NCI-H345 treated with DMSO at 0.1 percent for 48 hours (cell line): ENCODE data around the gene MTX3.

Experiments
- DNase-seq: peaks from one replicate; lab custom pipeline; 2025; ENCODE audit not compliant: unreplicated experiment; lab: John Stamatoyannopoulos, UW

The MTX3 gene

DNA sequence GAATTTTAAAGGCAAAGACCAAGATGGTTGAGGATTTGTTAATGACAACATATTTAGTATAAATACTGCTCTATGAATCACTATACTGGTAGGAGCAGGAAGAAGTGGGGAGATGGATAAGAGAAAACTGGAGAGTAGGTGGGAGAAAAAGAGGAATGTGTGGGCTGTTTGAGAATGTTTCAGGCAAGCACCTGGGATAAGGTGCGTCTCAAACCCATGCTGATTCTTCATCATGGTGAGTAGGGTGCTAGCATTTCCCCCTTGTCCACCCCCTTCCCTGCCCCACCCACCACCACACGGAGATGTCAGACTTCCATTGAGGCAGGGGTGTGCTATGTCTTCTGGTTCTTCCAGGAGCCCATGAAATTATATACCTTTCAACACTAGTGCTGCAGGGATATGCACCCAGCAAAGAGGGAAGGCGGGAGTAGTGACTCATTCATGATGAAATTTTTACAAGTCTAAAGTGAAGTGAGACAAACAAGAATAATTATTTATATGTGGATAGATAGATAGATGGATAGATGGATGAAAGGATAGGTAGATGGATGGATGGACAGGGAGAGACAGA, 54.3 kb downstream of the MTX3 start:
- DNase-seq, result no peak

DNA sequence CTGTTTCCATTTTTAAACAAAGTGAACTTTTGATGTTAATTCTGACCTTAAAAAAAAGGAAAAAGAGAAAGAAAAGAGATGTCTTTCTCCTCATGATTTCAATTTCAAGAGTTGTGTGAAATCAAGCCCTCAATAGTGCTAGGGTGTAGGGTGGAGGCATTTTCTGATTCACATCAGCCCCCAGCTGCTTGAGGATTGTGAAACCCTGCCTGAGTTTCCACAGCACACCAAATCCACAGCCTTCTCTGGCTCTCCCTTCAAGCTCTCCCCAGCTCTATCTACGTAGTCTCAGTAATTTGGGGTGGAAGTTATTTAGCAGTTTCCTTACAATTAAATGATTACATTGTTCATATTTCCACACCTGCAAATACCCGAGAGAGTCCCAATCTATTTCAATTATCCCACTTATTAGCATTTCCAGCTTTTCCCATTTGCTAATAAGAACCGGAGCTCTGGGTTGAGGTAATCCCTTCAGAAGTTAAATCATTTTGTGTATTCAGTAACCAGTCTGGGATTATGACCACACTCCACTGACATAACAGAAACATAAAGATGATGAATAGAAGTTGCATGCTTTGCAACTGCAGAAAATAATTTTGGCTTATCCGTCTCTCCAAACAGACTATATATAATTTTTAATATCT, 54.9 kb downstream of the MTX3 start:
- no peak for DNase-seq

DNA sequence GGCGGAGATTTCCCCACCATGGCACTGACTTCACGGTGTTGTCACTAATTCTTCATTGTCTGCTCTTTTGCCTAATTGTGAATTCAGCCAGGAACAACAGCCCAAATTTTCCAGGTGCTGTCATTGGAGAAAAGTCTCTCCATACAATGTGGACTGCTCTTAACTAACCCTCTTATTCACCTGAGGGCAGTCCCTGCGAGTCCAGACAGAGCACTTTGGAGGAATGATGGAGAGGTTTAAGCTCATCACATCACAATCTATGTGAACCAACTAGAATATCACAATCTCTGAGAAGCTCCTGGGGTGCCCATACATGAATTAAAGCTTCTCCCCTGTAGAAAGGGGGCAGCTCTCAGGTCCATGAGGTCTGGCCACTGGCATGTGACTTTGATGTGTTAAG, 56.4 kb downstream of the MTX3 start:
- no peak for DNase-seq

DNA sequence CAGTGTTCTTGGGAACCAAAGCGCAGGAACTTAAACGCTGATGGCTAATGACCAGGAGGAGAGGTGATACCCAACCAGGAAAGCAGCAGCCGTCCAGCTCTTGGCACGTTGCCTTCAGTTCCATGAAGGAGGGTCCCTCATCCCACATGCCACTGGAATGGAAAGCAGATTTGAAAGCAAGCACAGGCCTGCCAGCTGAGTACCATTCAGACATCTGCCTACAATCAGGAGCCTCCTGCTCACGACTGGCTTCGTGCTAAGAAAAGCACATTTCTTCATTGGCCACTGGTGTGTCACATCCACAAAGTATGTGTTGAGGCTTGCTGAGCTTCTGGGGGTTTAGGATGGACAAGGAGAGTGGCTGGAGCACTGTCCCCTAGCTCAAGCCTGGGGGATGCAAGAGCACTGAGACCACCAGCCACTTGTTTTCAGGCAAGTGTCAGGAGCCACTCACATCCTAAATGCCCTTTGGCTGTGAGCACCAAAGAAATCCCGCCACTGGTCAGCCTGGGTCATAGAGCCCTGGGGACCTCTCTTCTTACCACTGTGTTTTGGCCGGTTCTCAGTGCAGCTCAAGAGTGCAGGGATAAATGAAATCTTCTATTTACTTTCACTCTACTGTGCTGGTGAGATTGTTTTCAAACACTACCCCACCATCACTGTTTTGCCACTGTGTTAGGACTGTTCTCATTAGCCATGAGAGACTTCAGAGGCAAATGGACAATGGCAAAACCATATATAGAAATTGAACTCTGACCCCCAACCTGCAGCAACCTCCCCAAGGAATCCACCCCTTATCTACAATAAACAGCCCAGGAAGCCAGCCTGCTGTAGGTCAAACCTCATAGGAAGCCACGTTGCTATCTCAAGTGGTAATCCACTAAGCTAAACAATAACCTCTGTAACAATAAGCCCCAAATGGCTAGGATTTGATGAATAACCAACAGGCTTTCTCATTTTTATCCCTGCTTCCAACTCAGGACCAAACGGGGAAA, 58.3 kb downstream of the MTX3 start:
- no peak for DNase-seq

DNA sequence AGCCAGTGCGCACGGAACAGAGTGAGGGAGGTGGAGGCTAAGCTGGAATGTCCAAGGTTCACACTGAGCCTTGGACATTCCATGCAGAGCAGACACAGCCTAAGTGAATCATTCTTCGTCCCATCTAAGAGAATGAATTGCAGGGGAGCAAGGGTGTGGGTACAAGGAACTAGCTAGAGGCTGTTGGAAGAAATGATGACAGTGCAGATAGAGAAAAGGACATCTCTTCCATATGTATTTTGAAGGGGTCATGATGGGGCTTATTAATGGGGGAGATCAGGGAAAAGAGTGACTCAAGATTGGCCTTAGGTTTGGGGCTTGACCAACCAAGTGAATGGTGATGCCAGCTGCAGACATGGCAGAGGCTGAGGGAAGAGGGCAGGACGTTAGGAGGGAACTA, 59.2 kb downstream of the MTX3 start:
- DNase-seq, result no peak

DNA sequence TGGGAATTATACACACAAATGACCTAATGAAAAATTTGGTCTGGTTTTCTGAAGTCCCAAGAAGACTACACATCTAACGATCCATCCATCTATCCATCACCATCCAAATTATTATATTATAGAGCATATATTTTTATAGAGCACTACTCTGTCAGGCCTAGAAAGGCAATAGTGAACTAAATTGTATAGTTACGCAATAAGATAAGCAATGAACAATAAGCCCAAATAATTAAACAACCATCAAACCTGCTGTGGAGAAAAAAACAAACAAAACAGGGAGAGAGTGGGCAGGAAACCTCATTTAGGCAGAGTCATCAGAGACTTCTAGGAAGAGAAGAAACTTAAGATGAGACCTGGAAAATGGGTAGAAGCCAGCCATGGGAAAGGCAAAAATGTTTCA, 59.7 kb downstream of the MTX3 start:
- DNase-seq, result no peak

DNA sequence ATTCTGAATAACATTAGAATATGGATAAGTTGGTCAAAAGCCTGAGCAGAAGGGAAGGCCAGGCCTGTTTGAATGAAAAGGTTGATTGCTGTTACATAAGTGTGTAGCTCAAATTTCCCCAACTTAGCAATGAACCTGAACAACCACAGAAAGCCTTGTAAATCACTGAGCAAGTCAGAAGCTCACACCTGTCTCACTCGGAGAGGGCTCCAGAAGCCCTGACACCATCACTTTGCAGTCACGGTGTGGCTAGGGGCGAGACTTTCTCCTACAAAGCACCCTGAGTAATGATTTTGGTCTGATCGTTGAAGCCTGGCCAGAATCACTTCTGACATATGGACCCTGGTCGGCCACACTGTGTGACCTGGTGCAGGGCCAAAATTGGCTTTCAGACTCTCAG, 62.0 kb downstream of the MTX3 start:
- DNase-seq, result no peak
